KOPT-K1 (cell line): ENCODE measurements around the gene MEGF9.

Experiments
- H3K27ac ChIP-seq: fragments of 200-600 bp; sonication (generic); 2 replicates; pipeline ENCODE4 v1.5.1; 2016; ENCODE audit warnings: antibody characterized with exemption, mild to moderate bottlenecking, low read depth, low read length; ENCODE audit not compliant: poor library complexity, severe bottlenecking
- H3K36me3 ChIP-seq: fragments of 200-600 bp; sonication (generic); 2 replicates; pipeline ENCODE4 v1.5.1; 2017; ENCODE audit warnings: antibody characterized with exemption, mild to moderate bottlenecking, low read length, moderate library complexity; ENCODE audit not compliant: insufficient read depth
- H3K9me3 ChIP-seq: fragments of 200-600 bp; sonication (generic); 2 replicates; pipeline ENCODE4 v1.5.1; 2017; ENCODE audit warnings: antibody characterized with exemption, low read length, mild to moderate bottlenecking; ENCODE audit not compliant: insufficient read depth, poor library complexity, severe bottlenecking

MEGF9 gene

DNA sequence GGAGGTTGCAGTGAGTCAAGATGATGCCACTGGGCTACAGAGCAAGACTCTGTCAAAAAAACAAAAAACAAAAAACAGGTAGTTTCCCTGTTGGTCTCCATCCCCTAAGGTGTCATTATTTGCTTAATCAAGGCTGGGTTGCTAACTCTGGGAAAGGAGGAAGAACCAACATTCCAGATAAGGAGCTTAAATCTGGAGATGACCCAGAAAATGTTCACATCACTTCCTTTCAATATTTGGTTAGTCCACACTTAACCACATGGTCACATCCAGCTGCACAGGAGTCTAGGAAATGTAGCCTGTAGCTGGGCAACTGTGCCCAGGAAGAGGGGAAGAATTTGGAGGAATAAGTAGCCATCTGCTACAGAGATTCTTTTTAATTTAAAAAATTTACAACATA is 25.9 kb upstream of the MEGF9 start:
- H3K9me3 ChIP-seq, result no peaks in the 10 kb centered on the region
- no peaks in the 10 kb centered on the region for H3K36me3 ChIP-seq
- H3K27ac ChIP-seq, result no peak overlapping the region

DNA sequence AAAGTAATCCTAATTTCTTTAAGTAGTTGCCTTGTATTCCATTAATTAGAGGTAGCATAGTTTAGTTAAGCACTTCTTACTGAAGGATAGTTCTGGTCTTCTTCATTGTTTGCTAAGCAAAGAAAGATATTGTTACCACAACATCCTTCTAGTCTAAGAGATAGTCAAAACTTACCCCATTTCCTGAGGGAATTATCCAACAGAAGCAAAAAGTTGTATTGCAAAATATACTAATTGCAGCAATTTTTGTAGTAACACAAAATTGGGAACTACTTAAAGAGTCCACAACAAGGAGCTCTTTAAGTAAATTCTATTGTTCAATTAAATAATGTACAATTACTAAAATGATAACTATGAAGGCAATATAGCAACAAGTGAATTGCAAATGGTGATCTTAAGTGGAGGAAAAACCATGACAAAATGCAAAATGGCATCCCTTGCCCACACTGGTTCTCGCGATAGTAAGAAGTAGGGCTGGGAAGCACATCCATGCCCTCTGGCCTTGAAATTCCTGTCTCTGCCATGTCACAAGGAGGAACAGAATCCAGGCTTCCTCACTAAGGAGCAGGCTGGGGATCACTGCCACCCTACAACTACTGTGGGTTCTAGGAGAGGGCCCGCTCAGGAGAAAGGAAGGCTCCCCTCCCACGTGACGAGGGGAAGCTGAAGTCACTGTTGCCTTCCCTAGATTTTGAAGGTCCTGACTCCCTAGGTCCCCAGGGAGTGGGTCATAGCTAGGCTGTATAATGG is 23.3 kb upstream of the MEGF9 start:
- Histone ChIP-seq H3K27ac (no peak overlapping the region), H3K36me3 (no peaks in the 10 kb centered on the region)

DNA sequence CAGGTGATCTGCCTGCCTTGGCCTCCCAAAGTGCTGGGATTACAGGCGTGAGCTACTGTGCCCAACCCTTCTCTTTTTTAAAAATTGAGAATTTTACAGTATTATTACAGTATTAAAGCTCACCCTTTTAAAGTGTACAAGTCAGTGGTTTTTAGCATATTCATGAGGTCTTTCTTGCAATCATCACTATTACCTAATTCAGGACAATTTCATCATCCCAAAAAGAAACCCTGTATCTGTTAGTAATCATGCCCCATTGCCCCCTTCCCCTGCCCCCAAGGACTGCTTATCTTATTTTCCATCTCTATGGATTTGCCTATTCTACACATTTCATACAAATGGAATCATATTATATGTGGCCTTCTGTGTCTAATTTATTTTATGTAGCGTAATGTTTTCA is 22.6 kb upstream of the MEGF9 start:
- Histone ChIP-seq H3K9me3 (no peaks in the 10 kb centered on the region), H3K27ac (no peak overlapping the region), H3K36me3 (no peaks in the 10 kb centered on the region)

More for the DNA sequence above, 23.3 kb upstream of the MEGF9 start:
- H3K9me3 ChIP-seq, result no peaks in the 10 kb centered on the region

DNA sequence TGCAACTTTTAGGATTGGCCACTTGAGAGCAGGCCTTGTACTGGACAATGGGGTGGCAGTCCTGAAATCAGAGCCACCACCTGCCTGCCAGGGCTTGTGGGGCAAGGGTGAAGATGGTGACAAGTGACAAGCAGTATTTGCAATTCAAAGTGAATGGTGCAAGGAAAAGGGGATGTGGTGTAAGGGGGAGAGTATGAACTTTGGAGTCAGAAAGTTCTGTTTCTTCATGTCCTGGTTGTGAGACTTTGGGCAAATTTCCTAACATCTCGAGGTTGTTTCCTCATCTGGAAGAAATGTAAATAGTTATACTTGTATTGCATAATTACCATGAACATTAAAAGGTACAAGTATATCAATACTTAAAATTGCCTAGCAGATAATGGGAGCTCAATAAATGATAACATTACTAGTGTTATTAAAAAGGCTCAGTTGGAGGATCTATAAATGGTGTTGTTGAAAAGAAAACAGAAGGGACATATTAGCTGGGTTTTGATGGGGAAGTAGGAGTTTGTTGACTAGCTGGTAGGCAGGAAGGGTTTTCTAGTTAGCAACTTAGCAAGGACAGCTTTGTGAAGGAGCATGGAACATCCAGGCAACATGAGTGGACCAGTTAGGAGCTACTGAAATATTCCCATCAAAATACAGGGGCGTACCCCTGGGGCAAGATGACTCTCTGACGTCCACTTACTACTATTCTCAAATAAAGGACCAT is 21.3 kb upstream of the MEGF9 start:
- Histone ChIP-seq H3K9me3 (no peaks in the 10 kb centered on the region), H3K27ac (no peak overlapping the region), H3K36me3 (no peaks in the 10 kb centered on the region)

DNA sequence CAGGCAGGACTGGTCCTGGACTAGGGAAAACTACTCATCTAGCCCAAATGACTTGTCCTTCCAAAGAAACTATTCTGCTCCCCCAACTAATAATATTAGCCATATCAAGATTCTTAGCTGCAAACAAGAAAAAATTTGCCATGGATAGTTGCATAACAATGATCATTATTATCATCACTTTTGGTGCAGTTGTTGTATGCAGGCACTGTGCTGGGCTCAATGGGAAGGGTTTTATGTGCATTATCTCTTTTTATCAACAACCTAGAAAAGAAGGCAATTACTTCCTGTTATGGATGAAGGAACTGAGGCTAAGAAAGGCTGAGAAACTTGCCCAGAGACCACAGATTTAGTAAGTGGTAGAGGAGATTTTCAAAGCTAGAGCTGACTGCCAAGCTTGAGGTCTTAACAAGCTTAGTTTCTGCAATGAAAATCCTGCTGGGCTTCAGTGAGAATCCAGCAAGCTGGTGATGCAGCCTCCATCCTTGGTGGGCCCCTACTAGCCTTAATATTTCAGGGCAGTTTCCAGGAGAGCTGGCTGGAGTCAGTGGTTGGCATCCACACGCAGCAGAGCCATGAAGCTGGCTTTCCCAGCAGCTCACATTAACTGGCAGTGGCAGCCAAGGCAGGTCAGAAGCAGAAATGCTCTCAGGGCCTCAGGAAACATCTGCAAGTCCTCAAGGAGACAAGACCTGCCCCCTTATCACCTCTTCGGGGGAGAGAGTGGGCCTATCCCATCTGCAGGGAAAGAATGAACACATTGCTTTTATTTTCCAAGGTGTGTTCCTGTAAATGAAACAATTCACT is 20.5 kb upstream of the MEGF9 start:
- H3K27ac ChIP-seq, result no peak overlapping the region
- H3K9me3 ChIP-seq, result no peaks in the 10 kb centered on the region

DNA sequence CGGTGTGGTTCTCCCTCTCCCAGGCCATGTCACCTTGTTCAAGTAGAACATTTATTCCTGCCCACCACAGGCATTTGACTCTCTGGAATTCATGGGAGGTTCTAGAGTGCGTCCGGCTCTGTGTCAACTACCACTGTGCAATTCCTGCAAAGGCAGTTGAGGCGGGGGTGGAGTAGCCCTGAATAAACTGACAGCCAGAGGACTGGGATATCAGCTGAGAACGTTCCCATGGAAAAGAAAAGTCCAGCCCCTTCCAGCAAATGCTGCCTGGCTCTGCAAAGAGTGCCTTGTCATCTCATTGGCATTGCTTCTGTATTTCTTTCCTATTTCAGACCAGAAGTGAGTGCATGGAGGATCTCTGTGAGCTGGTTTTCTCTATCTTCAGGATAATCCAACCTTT is 18.9 kb upstream of the MEGF9 start:
- H3K36me3 ChIP-seq, result no peaks in the 10 kb centered on the region
- no peak overlapping the region for H3K27ac ChIP-seq
- no peaks in the 10 kb centered on the region for H3K9me3 ChIP-seq

More for the DNA sequence above, 20.5 kb upstream of the MEGF9 start:
- no peaks in the 10 kb centered on the region for H3K36me3 ChIP-seq

DNA sequence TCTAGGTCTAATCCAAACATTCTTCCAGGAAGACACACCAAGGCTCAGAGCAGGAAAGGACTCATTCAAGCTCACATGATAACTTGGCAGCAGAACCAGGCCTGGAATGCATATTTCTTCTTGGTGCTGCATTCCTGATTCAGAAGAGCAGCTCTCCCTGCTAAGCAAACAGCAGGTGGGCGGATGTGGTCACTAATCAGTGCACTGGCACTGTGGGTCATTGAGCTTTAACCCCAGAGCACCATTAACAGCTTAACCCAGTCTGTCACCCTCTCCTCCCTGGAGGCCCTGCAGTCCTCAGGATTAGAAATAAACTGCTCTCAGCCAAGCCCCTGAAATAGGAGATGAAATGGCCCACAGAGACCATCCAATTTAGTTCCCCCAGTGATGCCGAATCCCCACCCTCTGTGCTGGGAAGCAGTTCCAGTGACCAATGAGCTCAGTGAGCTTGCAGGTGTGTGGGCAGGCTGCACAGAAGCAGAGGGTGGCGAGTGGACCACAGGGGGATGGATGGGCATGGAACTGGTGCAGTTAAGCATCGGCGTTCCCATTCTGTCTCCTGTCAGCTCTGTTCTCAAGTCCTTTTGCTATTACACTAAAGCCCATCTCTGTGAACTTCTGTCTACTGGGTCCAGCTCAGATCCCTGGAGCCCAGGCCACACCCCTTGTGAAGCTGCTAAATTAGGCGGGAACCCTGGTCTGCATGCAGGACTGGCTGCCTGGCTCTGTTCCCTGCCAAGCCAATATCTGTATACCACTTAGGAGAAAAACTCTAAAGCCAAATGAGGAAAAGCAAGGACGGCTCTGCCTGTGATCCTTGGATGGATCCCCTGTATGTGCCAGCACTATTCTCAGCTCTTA is 16.6 kb upstream of the MEGF9 start:
- no peaks in the 10 kb centered on the region for H3K9me3 ChIP-seq
- H3K36me3 ChIP-seq, result no peaks in the 10 kb centered on the region
- H3K27ac ChIP-seq, result no peak overlapping the region

DNA sequence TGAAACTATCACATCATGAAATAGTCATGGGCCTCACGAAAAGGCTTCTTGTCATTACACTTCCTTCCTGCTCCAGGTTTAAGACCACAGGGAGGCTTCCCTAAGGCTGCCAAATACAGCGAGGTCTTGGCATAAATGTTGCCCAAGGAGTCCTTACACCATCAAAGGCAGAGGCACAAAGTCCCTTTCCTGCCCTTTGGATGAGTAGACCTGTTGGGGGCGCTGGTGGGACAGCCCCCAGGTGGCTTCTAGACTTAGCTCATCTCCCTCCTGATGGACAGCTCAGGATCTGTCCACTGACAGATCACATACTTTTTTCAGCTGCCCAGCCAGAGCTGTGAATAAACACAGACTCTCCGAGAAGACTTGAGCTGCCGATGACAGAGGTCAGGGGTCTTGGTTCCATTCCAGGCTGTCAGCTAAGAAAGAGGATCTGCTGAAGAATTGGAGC is 15.5 kb upstream of the MEGF9 start:
- no peak overlapping the region for H3K27ac ChIP-seq
- no peaks in the 10 kb centered on the region for H3K9me3 ChIP-seq
- no peaks in the 10 kb centered on the region for H3K36me3 ChIP-seq

DNA sequence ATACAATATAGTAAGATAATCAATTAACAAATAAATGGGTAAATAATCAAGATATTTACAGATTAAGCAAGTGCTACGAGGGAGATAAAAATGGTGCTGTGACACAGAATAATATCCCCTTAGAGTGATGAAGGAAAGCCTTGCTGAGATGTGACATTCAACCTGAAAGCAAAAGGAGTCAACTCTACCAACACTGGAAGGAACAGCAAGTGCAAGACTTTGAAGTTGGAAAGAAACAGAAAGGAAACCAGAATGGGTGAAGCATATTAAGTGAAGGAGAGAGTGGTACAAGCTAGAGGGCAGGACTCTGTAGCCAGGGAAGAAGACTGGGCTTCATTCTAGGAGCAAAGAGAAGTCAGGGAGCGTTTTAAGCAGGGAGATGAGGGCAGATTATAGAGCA is 12.2 kb upstream of the MEGF9 start:
- H3K36me3 ChIP-seq, result no peaks in the 10 kb centered on the region
- H3K27ac ChIP-seq, result no peak overlapping the region
- no peaks in the 10 kb centered on the region for H3K9me3 ChIP-seq

DNA sequence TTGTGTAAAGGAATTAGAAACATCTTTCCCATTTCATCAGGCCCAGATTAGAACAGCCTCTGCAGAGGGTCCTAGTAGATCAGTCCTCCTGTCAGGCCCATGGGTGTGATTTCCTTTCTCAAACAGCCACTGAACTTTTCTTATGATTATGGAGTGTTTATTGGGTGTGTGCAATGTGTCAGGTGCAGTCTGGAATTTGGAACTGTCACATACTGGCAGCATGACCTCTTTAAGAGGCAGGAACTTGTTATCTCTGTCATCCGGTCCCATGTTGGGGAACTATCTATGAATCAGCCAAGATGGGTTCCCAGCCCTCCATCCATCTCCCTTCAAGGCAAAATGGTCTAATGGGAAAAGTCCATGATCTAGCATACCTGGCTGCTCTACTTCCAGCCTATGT is 11.6 kb upstream of the MEGF9 start:
- Histone ChIP-seq H3K27ac (no peak overlapping the region), H3K36me3 (no peaks in the 10 kb centered on the region), H3K9me3 (no peaks in the 10 kb centered on the region)

DNA sequence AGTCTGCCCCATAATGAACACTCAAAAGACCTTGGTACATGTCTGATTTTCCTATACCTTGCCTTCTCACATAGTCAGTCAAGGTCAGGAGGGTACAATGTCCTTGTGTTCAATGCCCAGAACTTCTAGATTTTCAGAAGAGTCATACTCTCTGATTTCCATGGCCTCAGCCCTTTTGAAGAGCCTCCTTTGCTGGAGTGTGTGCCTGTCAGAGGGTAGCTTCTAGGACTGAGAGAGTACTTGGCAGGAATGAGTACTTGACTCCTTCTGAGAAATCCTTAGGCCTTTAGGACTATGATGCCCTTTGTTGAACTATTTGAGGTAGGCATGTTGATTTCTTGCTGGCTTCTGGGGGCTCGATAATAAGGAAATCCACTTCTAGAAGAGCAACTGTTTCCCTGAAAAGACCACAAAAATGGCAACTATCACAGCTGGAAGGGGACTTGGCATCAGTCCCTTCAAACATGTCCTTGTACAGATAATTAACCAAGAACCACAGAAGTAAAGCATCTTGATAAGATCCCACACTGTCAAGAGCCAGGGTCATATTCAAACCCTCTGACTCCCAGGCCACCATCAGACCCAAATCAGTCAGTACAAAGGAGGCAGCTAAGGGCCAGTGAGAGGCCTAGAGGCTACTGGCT is 10.6 kb upstream of the MEGF9 start:
- no peaks in the 10 kb centered on the region for H3K9me3 ChIP-seq
- H3K27ac ChIP-seq, result no peak overlapping the region
- no peaks in the 10 kb centered on the region for H3K36me3 ChIP-seq

DNA sequence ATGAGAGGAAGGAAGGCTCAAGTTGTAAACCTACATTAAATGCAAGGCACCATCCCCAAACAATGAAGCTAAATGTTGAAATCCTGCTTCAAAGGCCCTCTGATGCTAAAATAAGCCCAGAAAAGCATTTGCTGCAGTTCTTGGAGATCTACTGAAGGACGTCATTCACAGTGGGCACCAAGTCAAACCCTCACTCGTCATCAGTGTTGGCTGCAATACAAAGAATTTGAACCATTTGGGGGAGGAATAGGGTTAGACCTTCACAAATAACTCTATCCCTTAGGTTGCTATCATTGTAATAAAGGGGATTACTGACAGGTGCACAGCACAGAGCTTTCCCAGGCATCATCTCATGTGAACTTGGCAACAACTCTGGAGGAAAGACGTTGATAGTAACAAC is 9.3 kb upstream of the MEGF9 start:
- Histone ChIP-seq H3K27ac (no peak overlapping the region), H3K36me3 (no peaks in the 10 kb centered on the region), H3K9me3 (no peaks in the 10 kb centered on the region)

DNA sequence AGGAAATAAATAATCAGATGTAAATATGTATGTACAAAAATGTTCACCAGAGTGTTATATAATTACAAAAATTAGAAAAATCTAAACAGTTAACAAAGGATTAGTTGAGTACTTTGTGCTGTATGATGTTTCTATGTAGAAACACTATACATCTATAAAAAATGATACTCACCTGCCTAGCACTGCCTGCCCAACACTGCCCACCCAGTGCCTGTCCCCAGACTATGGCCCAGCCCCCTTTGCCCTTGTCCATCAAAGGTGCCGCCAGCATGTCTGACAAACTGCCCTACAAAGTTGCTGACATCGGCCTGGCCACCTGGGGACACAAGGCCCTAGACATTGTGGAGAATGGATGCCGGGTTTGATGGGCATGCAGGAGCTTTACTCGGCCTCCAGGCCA is 6.1 kb upstream of the MEGF9 start:
- Histone ChIP-seq H3K27ac (no peak overlapping the region), H3K36me3 (no peaks in the 10 kb centered on the region), H3K9me3 (no peaks in the 10 kb centered on the region)

DNA sequence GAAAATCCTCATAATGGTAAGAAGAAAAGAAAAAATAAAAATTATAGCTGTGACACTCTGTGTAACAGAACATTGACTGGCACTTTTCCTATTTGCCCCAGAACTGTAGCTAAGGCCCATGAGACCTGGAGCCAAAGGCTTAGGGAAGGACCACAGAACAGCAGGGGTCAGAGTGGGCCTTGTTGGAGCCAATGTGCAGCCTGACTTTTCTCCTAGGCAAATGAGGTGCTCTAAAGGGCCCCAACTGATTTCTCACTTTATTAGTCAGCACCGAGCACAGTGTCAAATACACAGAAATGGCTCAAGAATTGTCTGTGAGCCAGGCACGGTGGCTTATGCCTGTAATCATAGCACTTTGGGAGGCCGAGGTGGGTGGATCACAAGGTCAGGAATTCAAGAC is 4.0 kb upstream of the MEGF9 start:
- Histone ChIP-seq H3K27ac (no peak overlapping the region), H3K36me3 (no peaks in the 10 kb centered on the region), H3K9me3 (no peaks in the 10 kb centered on the region)
